HepG2 (cell line): Measurements from ENCODE around the gene LITAFD. TPM values are rescaled to one million over a fixed set of nuclear protein-coding genes. Genes with fewer than 3 reads are reported as not detected.
A peak's percentile ranks its signal among the peaks of the same experiment; 100 is the strongest.

ENCODE experiments used
- AKAP8 ChIP-seq: sonication (generic); formaldehyde crosslinking; IDR thresholded peaks from 2 replicates; pipeline ENCODE4 v1.5.1; 2020; ENCODE audit warnings: mild to moderate bottlenecking, missing genetic modification reagents
- ETV6 ChIP-seq: sonication (generic); formaldehyde crosslinking; conservative IDR thresholded peaks from 2 replicates; pipeline ENCODE4 v1.4.0; 2020; ENCODE audit warnings: missing genetic modification reagents
- KAT2B ChIP-seq: fragments of 150-350 bp; IDR thresholded peaks from 2 replicates; pipeline ENCODE4 v1.6.1; 2014; ENCODE audit warnings: low read depth, low read length, borderline replicate concordance
- MAZ ChIP-seq, 2 experiments: sonication (generic) in 1 of 2; formaldehyde crosslinking in 1 of 2; IDR thresholded peaks; 2 replicates each; pipeline versions ENCODE4 v1.5.0 to v1.6.1; 2012 to 2020; ENCODE audit warnings: low read depth in 2 of 2, mild to moderate bottlenecking in 2 of 2, borderline replicate concordance in 1 of 2, improper control_type of control experiment in 1 of 2, low read length in 1 of 2, missing genetic modification reagents in 1 of 2, moderate library complexity in 1 of 2
- MED13 ChIP-seq: sonication (generic); formaldehyde crosslinking; IDR thresholded peaks from 2 replicates; pipeline ENCODE4 v1.5.0; 2020; ENCODE audit warnings: missing genetic modification reagents
- NPAS2 ChIP-seq: sonication (generic); formaldehyde crosslinking; IDR thresholded peaks from 2 replicates; pipeline ENCODE4 v1.8.0; 2022; ENCODE audit warnings: mild to moderate bottlenecking, missing genetic modification reagents, borderline replicate concordance
- SNAPC2 ChIP-seq: sonication (generic); formaldehyde crosslinking; IDR thresholded peaks from 2 replicates; pipeline ENCODE4 v1.8.1; 2022; ENCODE audit warnings: mild to moderate bottlenecking, missing genetic modification reagents
- ZBTB37 ChIP-seq: sonication (generic); formaldehyde crosslinking; IDR thresholded peaks from 2 replicates; pipeline ENCODE4 v1.4.0; 2020; ENCODE audit warnings: mild to moderate bottlenecking, missing genetic modification reagents
- ZGPAT ChIP-seq: IDR thresholded peaks from 2 replicates; pipeline ENCODE4 v1.6.1; 2016; ENCODE audit warnings: mild to moderate bottlenecking
- ZNF746 ChIP-seq: sonication (generic); formaldehyde crosslinking; IDR thresholded peaks from 2 replicates; pipeline ENCODE4 v1.8.0; 2022; ENCODE audit warnings: mild to moderate bottlenecking, missing genetic modification reagents
- ZNF788 ChIP-seq: sonication (generic); formaldehyde crosslinking; IDR thresholded peaks from 2 replicates; pipeline ENCODE4 v1.5.0; 2020; ENCODE audit warnings: mild to moderate bottlenecking, missing genetic modification reagents, borderline replicate concordance
- polyA plus RNA-seq, 8 experiments: library from polyadenylated mRNA; depleted of rRNA in 3 of 8; stranded (reverse) in 7 of 8; unstranded in 1 of 8; fragments of >200 nt; fragmentation: Illumina TruSeq in 4 of 8; extraction: Trizol in 4 of 8; gene quantifications; 2 replicates each; pipeline versions ENCODE4 v1.2.1 to v1.2.3, GENCODE V29; 2011 to 2016; ENCODE audit warnings: low read depth in 4 of 8, missing spikeins in 1 of 8, mixed read lengths in 1 of 8; ENCODE audit not compliant: insufficient read depth in 1 of 8
- total RNA-seq, 5 experiments: library from RNA; depleted of rRNA; stranded (reverse); fragments of >200 nt; fragmentation: Illumina TruSeq; extraction: Trizol; gene quantifications; 2 replicates each; pipeline ENCODE4 v1.2.3, GENCODE V29; 2016; ENCODE audit warnings: low read depth in 1 of 5
- TF ChIP-seq, protein P1 (sequence below): sonication (generic); formaldehyde crosslinking; IDR thresholded peaks from 2 replicates; pipeline ENCODE4 v1.4.0; 2020; ENCODE audit warnings: mild to moderate bottlenecking, missing genetic modification reagents
- TF ChIP-seq, protein P2 (sequence below): sonication (generic); formaldehyde crosslinking; IDR thresholded peaks from 2 replicates; pipeline ENCODE4 v1.4.0; 2020; ENCODE audit warnings: missing genetic modification reagents, borderline replicate concordance
- TF ChIP-seq, protein P3 (sequence below), 2 experiments: sonication (generic) in 1 of 2; formaldehyde crosslinking in 1 of 2; IDR thresholded peaks; 2 replicates each; pipeline versions ENCODE4 v1.4.0 to v1.6.1; 2016 to 2020; ENCODE audit warnings: borderline replicate concordance in 1 of 2, low read depth in 1 of 2, mild to moderate bottlenecking in 1 of 2, missing genetic modification reagents in 1 of 2

Gene LITAFD
- total and polyA plus RNA-seq, 2 of the 13 experiments (the other 11 are each of a cell fraction or from before 2014, with no cell fraction given): not detected

GRCh38 chr16:8869212-8869987, 12.8 kb upstream of the LITAFD start (continued):
- TF ChIP-seq MAZ (IDR thresholded peaks at IDR 0.05; ENCODE audit: borderline replicate concordance, low read depth, low read length): no peak
- no peak for TF ChIP-seq MAZ (CRISPR knock-in tag; IDR thresholded peaks at IDR 0.05; ENCODE audit: low read depth)
- TF ChIP-seq, protein P1, sequence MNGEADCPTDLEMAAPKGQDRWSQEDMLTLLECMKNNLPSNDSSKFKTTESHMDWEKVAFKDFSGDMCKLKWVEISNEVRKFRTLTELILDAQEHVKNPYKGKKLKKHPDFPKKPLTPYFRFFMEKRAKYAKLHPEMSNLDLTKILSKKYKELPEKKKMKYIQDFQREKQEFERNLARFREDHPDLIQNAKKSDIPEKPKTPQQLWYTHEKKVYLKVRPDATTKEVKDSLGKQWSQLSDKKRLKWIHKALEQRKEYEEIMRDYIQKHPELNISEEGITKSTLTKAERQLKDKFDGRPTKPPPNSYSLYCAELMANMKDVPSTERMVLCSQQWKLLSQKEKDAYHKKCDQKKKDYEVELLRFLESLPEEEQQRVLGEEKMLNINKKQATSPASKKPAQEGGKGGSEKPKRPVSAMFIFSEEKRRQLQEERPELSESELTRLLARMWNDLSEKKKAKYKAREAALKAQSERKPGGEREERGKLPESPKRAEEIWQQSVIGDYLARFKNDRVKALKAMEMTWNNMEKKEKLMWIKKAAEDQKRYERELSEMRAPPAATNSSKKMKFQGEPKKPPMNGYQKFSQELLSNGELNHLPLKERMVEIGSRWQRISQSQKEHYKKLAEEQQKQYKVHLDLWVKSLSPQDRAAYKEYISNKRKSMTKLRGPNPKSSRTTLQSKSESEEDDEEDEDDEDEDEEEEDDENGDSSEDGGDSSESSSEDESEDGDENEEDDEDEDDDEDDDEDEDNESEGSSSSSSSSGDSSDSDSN (CRISPR knock-in tag): peak; percentile 61
- TF ChIP-seq ZGPAT (CRISPR knock-in tag): peak; percentile 85
- no peak for TF ChIP-seq KAT2B
- 0 out of 2 replicates have a peak, but pooled peaks have one; percentile 59 for TF ChIP-seq ZBTB37 (CRISPR knock-in tag)
- no peak for TF ChIP-seq NPAS2
- peak; percentile 64; the same call in 1 of the 2 replicates for TF ChIP-seq MED13 (CRISPR knock-in tag)
- TF ChIP-seq SNAPC2: no peak
- no peak; the same call in 1 of the 2 replicates for TF ChIP-seq ZNF788 (CRISPR knock-in tag)
- TF ChIP-seq, protein P2, sequence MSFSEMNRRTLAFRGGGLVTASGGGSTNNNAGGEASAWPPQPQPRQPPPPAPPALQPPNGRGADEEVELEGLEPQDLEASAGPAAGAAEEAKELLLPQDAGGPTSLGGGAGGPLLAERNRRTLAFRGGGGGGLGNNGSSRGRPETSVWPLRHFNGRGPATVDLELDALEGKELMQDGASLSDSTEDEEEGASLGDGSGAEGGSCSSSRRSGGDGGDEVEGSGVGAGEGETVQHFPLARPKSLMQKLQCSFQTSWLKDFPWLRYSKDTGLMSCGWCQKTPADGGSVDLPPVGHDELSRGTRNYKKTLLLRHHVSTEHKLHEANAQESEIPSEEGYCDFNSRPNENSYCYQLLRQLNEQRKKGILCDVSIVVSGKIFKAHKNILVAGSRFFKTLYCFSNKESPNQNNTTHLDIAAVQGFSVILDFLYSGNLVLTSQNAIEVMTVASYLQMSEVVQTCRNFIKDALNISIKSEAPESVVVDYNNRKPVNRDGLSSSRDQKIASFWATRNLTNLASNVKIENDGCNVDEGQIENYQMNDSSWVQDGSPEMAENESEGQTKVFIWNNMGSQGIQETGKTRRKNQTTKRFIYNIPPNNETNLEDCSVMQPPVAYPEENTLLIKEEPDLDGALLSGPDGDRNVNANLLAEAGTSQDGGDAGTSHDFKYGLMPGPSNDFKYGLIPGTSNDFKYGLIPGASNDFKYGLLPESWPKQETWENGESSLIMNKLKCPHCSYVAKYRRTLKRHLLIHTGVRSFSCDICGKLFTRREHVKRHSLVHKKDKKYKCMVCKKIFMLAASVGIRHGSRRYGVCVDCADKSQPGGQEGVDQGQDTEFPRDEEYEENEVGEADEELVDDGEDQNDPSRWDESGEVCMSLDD (CRISPR knock-in tag): peak; percentile 40; the same call in 1 of the 2 replicates
- peak; percentile 70; the same call in 1 of the 2 replicates for TF ChIP-seq AKAP8 (CRISPR knock-in tag)
- TF ChIP-seq ZNF746: peak; percentile 39; the same call in 1 of the 2 replicates
- TF ChIP-seq ETV6 (CRISPR knock-in tag): no peak
- TF ChIP-seq, protein P3, sequence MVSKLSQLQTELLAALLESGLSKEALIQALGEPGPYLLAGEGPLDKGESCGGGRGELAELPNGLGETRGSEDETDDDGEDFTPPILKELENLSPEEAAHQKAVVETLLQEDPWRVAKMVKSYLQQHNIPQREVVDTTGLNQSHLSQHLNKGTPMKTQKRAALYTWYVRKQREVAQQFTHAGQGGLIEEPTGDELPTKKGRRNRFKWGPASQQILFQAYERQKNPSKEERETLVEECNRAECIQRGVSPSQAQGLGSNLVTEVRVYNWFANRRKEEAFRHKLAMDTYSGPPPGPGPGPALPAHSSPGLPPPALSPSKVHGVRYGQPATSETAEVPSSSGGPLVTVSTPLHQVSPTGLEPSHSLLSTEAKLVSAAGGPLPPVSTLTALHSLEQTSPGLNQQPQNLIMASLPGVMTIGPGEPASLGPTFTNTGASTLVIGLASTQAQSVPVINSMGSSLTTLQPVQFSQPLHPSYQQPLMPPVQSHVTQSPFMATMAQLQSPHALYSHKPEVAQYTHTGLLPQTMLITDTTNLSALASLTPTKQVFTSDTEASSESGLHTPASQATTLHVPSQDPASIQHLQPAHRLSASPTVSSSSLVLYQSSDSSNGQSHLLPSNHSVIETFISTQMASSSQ (IDR thresholded peaks at IDR 0.05; ENCODE audit: low read depth): no peak
- TF ChIP-seq, protein P3 (CRISPR knock-in tag; IDR thresholded peaks at IDR 0.05; ENCODE audit: borderline replicate concordance): peak; percentile 37; the same call in 1 of the 2 replicates
